ENCODE data around the gene NBL1. TPM values are rescaled to one million over a fixed set of nuclear protein-coding genes. Genes with fewer than 3 reads are reported as not detected.

Gene NBL1
- total and polyA plus RNA-seq, 9 of the 15 experiments (the other 6 are each of a cell fraction or from before 2014, with no cell fraction given) = 0.10 to 3.7 (median 1.8) TPM; not detected in 1

DNA sequence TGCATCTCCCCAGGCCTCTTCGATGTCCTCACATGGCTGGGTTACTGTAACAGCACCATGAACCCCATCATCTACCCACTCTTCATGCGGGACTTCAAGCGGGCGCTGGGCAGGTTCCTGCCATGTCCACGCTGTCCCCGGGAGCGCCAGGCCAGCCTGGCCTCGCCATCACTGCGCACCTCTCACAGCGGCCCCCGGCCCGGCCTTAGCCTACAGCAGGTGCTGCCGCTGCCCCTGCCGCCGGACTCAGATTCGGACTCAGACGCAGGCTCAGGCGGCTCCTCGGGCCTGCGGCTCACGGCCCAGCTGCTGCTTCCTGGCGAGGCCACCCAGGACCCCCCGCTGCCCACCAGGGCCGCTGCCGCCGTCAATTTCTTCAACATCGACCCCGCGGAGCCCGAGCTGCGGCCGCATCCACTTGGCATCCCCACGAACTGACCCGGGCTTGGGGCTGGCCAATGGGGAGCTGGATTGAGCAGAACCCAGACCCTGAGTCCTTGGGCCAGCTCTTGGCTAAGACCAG lies 34.9 kb downstream of the NBL1 start:
- Histone ChIP-seq H3K27ac (ENCODE audit: extremely low read depth, low read depth, low read length) (no peak overlapping the region), H3K79me2 (ENCODE audit: control insufficient read depth, insufficient read depth, low read length) (no peaks in the 10 kb centered on the region), H3K9ac (ENCODE audit: insufficient read depth in 1 of 2, low read depth in 2 of 2, low read length in 2 of 2) (no peak overlapping the region), H3K4me2 (ENCODE audit: insufficient read depth, low read length) (no peak overlapping the region), H3K4me1 (replicated peaks in 1 of 2; ENCODE audit: control insufficient read depth in 2 of 2, insufficient read depth in 2 of 2, low read length in 2 of 2) (peaks cover 0 to 9% of the 10 kb centered on the region in 2 experiments; a peak in 1 of 5 replicates), H3K4me3 (no peak overlapping the region), H3K27me3 (ENCODE audit: control insufficient read depth in 2 of 2, insufficient read depth in 2 of 2, low read length in 2 of 2) (peaks cover 20 to 32% of the 10 kb centered on the region in 2 experiments), H3K9me1 (ENCODE audit: control insufficient read depth, insufficient read depth, low read length) (no peaks in the 10 kb centered on the region), H3K9me3 (replicated peaks; ENCODE audit: control insufficient read depth, insufficient read depth, low read depth, low read length) (no peaks in the 10 kb centered on the region), H3K36me3 (ENCODE audit: control insufficient read depth, insufficient read depth, low read length) (no peaks in the 10 kb centered on the region), H2AFZ (ENCODE audit: low read depth, low read length) (no peak overlapping the region), H4K20me1 (replicated peaks; ENCODE audit: control insufficient read depth, insufficient read depth, low read length) (peaks cover 38% of the 10 kb centered on the region)
- TF ChIP-seq, protein P1, sequence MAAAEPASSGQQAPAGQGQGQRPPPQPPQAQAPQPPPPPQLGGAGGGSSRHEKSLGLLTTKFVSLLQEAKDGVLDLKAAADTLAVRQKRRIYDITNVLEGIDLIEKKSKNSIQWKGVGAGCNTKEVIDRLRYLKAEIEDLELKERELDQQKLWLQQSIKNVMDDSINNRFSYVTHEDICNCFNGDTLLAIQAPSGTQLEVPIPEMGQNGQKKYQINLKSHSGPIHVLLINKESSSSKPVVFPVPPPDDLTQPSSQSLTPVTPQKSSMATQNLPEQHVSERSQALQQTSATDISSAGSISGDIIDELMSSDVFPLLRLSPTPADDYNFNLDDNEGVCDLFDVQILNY (CRISPR knock-in tag; IDR thresholded peaks at IDR 0.05) = no peak
- TF ChIP-seq ZNF134 (CRISPR knock-in tag; conservative IDR thresholded peaks at IDR 0.05) (no peak), SLC30A9 (CRISPR knock-in tag; IDR thresholded peaks at IDR 0.05) (no peak), HNRNPH1 (optimal IDR thresholded peaks at IDR 0.05; ENCODE audit: low read depth, low read length) (no peak), ZNF431 (CRISPR knock-in tag; IDR thresholded peaks at IDR 0.05) (no peak), IRF2 (CRISPR knock-in tag; IDR thresholded peaks at IDR 0.05) (no peak)
- ChIA-PET CTCF (ENCODE audit: low intra/inter-chr PET ratio) (no interaction called here), POLR2A (interaction anchor here (0.6 to 1.4 kb wide), 2 partner anchors 24 to 81 kb away, joined by 3 read pairs; no protein-coding TSS in a partner anchor)
- BruUV-seq (replicated peaks) = no TSS peak
- under 1% methylated on average over 34 of the region's 34 CpGs for WGBS (ENCODE audit: insufficient coverage, low coverage, missing lambda C conversion rate)
- DNase-seq (ENCODE audit: extremely low read depth in 1 of 4, low spot score in 3 of 4) (no peak), FAIRE-seq (no peak), ATAC-seq (no peak)
- in situ Hi-C loops (cut with MboI) (no loop called here), intact Hi-C loops (cut with micrococcal nuclease) (no loop called here)
